GM12872 (cell line): Measurements from ENCODE around the gene GEMIN8.

ENCODE experiments used
- TF ChIP-seq, protein P1 (sequence below): IDR thresholded peaks from 3 replicates; pipeline ENCODE4 v1.5.1; 2011; ENCODE audit warnings: low read depth, mild to moderate bottlenecking, low read length, moderate library complexity; ENCODE audit not compliant: insufficient read depth

The GEMIN8 gene

DNA sequence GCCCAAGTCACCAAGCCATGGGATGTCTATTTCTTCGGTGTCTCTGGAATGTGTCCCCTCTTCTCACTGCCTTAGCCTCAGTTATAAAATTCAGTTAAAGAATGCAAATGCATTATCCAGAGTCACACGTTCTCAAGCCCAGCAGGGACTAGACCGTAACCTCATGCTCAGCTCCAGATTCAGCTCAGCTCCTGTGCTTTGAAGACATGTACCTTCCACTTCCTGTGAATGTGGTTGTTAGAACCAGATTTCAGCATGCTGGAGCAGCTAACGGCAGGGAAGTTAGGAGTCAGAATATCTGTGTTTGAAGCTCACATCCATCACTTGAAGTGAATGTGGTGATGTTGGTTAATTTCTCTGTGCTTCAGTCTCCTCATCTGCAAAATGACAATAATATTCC lies 26.7 kb downstream of the GEMIN8 start:
- TF ChIP-seq, protein P1, sequence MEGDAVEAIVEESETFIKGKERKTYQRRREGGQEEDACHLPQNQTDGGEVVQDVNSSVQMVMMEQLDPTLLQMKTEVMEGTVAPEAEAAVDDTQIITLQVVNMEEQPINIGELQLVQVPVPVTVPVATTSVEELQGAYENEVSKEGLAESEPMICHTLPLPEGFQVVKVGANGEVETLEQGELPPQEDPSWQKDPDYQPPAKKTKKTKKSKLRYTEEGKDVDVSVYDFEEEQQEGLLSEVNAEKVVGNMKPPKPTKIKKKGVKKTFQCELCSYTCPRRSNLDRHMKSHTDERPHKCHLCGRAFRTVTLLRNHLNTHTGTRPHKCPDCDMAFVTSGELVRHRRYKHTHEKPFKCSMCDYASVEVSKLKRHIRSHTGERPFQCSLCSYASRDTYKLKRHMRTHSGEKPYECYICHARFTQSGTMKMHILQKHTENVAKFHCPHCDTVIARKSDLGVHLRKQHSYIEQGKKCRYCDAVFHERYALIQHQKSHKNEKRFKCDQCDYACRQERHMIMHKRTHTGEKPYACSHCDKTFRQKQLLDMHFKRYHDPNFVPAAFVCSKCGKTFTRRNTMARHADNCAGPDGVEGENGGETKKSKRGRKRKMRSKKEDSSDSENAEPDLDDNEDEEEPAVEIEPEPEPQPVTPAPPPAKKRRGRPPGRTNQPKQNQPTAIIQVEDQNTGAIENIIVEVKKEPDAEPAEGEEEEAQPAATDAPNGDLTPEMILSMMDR, result no peak

- TF ChIP-seq, protein P1, result no peak
Measured at GRCh38 chrX:13996650-13997049, 33.0 kb downstream of the GEMIN8 start.

GRCh38 chrX:13994536-13995080 lies 35.1 kb downstream of the GEMIN8 start:
- TF ChIP-seq, protein P1, result no peak

GRCh38 chrX:13994104-13994503 lies 35.6 kb downstream of the GEMIN8 start:
- TF ChIP-seq, protein P1, result no peak

GRCh38 chrX:13990126-13990800 lies 39.4 kb downstream of the GEMIN8 start:
- TF ChIP-seq, protein P1, result no peak

DNA sequence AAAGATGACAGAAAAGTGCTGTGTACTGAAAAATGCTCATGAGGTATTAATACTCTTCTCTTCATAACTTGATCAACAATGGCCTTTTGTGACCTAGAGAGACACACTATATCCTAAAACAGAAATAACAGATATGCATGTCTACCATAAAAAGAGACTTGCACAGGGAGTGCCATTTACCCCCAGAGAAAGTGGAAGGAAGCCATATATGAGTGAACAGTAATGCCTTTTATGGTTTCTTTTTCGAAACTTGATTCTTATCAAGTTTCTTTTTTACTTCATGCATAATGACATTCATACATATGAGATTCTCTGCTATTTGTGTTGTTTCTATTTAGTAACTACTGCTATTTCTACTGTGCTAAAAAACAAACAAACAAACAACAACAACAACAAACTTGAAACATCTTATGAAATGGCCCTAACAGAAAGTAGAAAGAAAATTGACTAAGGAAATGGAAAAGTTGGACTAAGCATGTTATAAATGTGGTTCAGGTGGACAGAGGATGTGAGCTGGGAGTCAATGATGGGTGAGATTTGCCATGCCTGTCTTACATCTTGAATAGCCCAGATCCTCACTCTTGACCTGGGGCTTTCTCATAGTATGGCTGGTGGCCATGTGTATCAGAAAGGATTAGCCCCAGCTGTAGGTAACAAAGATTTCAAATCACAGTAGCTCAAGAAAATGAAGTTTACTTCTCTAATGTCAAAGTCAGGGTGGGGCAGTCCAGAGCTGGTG lies 43.8 kb downstream of the GEMIN8 start:
- TF ChIP-seq, protein P1, result no peak

DNA sequence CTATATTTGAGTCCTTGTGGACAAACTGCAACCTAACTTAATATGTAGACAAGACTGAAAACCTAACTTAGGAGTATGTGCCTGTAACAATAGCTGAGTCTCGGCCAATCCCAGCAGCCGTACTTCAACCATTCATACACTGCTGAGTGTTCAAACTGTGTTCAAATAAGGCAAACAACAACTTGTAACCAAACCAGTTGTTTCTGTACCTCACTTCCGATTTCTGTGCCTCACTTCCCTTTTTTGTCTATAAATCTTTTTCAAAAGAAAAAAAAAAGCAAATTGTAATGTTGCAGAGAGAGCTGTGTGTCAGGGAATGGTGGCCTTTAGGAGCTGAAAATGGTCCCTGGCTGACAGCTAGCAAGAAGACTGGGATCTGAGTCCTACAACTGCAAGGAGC lies 46.0 kb downstream of the GEMIN8 start:
- TF ChIP-seq, protein P1, result no peak
